Esophagus muscularis mucosa (tissue), 4 donors: ENCODE data around the gene MAPK8.

Experiments used
- CTCF ChIP-seq, 3 experiments: fragments of 200-600 bp in 2 of 3; fragments of 450-650 bp in 1 of 3; sonication (generic) in 2 of 3; IDR thresholded peaks; one replicate each; pipeline ENCODE4 v1.5.1; 2017 to 2019; ENCODE audit warnings: antibody characterized with exemption in 3 of 3, mild to moderate bottlenecking in 2 of 3, moderate library complexity in 1 of 3
- EP300 ChIP-seq: sonication (generic); formaldehyde crosslinking; IDR thresholded peaks from one replicate; pipeline ENCODE4 v1.6.1; 2017; ENCODE audit warnings: antibody characterized with exemption
- POLR2A ChIP-seq: fragments of 450-650 bp; IDR thresholded peaks from one replicate; pipeline ENCODE4 v1.6.1; 2017; ENCODE audit warnings: antibody characterized with exemption, moderate library complexity, mild to moderate bottlenecking, low read depth

GRCh38 chr10:48406658-48407057, 100.2 kb downstream of the MAPK8 start:
- TF ChIP-seq EP300 (no peak), CTCF (IDR thresholded peaks at IDR 0.05) (no peak), POLR2A (no peak)
